Stimulated activated naive CD8-positive, alpha-beta T cell treated with anti-CD3 and anti-CD28 coated beads, Interleukin-15, Interleukin-2, amounts not matched to agents 100 ng/mL and 50 ng/mL, for 24 hours (primary cell): ENCODE data around the gene SLC14A1.

ENCODE experiments used
- H3K27ac Mint-ChIP-seq: one replicate; pipeline ENCODE4 v1.8.0; 2021; ENCODE audit warnings: mild to moderate bottlenecking, mixed read lengths
- H3K27me3 Mint-ChIP-seq: one replicate; pipeline ENCODE4 v1.8.0; 2021; ENCODE audit warnings: mixed read lengths
- H3K36me3 Mint-ChIP-seq: one replicate; pipeline ENCODE4 v1.8.0; 2021; ENCODE audit warnings: low read depth, mixed read lengths
- H3K4me1 Mint-ChIP-seq: one replicate; pipeline ENCODE4 v1.8.0; 2021; ENCODE audit warnings: low read depth, mixed read lengths
- H3K4me3 Mint-ChIP-seq: one replicate; pipeline ENCODE4 v1.8.0; 2021; ENCODE audit warnings: mild to moderate bottlenecking, mixed read lengths
- H3K9me3 Mint-ChIP-seq: one replicate; pipeline ENCODE4 v1.8.0; 2021; ENCODE audit warnings: mixed read lengths

SLC14A1 gene

GRCh38 chr18:45723567-45724355 is at the start of gene SLC14A1:
SLC14A1 (plus strand) TSS chr18:45724181; CDS start chr18:45730321, 6,140 bp downstream.
- Mint-ChIP-seq H3K4me1 (no peaks in the 10 kb centered on the region), H3K27me3 (peaks cover 7% of the 10 kb centered on the region), H3K27ac (no peak within 1 kb of the TSS), H3K36me3 (no peaks in the 10 kb centered on the region), H3K9me3 (no peaks in the 10 kb centered on the region), H3K4me3 (no peak within 1 kb of the TSS)

DNA sequence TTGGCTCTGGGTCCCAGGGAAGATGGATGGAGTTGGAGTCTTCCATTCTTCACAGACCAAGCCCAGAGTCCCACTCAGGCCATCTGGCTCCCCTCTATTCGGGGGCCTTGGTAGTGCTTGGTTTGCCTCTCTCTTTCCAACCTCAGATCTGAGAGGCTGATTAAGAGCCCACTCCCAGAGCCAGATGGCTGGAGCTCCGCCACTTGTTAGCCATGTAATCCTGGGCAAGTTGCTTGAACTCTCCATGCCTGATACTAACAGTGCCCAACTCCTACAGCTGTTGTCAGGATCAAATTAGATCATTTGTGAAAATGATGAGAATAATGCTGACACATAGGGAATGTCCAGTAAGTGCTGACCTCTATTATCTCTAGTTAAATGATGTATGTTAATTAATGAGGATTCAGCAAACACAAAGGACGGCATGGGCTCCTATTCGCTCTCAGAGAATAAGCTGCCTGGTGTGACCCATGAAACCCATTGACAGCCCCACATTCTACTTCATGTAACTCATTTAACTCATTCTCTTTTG is 46.6 kb upstream of the SLC14A1 start:
- Mint-ChIP-seq H3K27ac (no peak overlapping the region), H3K4me3 (no peak overlapping the region), H3K9me3 (no peaks in the 10 kb centered on the region), H3K36me3 (no peaks in the 10 kb centered on the region), H3K27me3 (no peaks in the 10 kb centered on the region), H3K4me1 (peaks cover 8% of the 10 kb centered on the region)

DNA sequence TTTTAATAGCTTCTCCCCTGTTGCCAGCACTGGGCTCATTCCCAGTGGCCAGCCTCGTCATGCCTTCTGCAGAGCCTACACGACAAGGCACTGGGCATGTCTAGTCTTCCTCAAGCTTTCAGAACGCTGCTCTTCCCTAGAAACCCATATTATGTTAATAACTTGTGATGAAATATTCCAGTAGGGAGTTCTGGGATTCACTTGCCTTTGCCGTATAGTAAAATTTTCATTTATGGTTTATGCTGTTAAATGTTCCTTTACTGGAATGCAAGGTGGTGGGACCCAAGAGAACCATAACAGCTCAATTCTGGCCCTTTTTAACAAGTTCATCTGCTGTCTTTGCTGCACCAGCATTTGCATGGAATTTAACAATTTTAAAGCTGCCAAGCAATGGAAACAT is 45.5 kb upstream of the SLC14A1 start:
- Mint-ChIP-seq H3K27ac (no peak overlapping the region), H3K36me3 (no peaks in the 10 kb centered on the region), H3K27me3 (peaks cover 4% of the 10 kb centered on the region)

GRCh38 chr18:45678850-45679249 is 45.1 kb upstream of the SLC14A1 start:
- H3K4me1 Mint-ChIP-seq: peaks cover 8% of the 10 kb centered on the region
- peaks cover 4% of the 10 kb centered on the region for H3K27me3 Mint-ChIP-seq
- H3K9me3 Mint-ChIP-seq: no peaks in the 10 kb centered on the region

More for the DNA sequence above, 45.5 kb upstream of the SLC14A1 start:
- Mint-ChIP-seq H3K4me3 (no peak overlapping the region), H3K4me1 (peaks cover 4% of the 10 kb centered on the region), H3K9me3 (no peaks in the 10 kb centered on the region)

GRCh38 chr18:45680066-45680690 is 43.8 kb upstream of the SLC14A1 start:
- Mint-ChIP-seq H3K4me1 (peaks cover 21% of the 10 kb centered on the region), H3K9me3 (no peaks in the 10 kb centered on the region), H3K36me3 (no peaks in the 10 kb centered on the region), H3K27ac (no peak overlapping the region), H3K27me3 (peaks cover 9% of the 10 kb centered on the region), H3K4me3 (no peak overlapping the region)

More at GRCh38 chr18:45678850-45679249, 45.1 kb upstream of the SLC14A1 start:
- Mint-ChIP-seq H3K4me3 (no peak overlapping the region), H3K27ac (no peak overlapping the region), H3K36me3 (no peaks in the 10 kb centered on the region)

DNA sequence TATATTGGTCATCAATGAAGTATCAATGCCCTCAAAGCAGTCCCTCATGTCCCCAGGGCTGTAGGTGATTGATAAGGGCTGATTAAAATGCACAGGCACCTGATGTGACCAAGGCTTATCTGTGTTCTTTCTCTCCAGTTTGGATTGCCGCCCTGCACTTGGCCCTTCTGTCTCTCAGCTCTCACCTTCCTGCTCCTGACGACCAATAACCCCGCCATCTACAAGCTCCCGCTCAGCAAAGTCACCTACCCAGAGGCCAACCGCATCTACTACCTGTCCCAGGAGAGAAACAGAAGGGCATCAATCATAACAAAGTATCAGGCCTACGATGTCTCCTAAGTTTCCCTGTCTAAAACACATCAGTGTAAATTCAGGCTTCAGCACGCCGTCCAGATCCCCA is 41.8 kb upstream of the SLC14A1 start:
- Mint-ChIP-seq H3K4me3 (no peak overlapping the region), H3K27me3 (peaks cover 9% of the 10 kb centered on the region), H3K36me3 (no peaks in the 10 kb centered on the region), H3K27ac (no peak overlapping the region), H3K4me1 (peaks cover 40% of the 10 kb centered on the region), H3K9me3 (no peaks in the 10 kb centered on the region)

DNA sequence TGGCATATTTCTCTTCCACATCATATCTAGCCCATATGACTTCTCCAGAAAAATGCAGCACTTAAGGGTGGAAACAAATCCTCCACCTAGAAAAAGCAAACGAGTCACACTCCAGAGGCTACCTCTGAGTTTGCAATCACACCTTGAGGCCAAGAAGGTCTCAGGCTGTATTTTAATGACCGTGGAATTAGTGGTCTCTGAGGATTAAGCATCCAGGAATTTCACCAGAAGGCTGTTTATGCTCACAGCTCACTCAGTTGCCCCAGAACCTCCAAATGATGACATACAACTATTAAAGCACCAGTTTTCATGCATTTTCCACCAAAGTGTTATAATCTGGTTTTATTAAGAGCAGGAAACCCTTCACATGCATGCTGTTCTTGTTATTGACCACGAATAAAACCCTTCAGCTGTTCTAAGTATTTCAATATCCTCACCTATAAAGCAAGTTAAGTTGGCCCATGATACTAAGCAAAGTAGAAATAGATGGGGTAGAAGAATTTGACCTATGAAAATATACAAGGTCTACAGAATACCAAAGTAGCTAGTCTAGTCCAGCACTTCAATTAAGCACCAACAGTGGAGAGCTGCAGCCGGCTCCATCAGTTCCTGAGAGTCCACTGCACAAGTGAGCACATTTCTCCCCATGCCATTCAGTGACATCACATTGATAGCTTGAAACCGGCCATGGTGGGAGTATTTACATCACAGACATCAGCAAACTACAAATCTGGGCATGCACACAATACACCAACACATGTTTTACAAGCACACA is 39.5 kb upstream of the SLC14A1 start:
- H3K4me3 Mint-ChIP-seq: no peak overlapping the region
- peaks cover 64% of the 10 kb centered on the region for H3K4me1 Mint-ChIP-seq
- peak overlapping the region; percentile 39 for H3K27ac Mint-ChIP-seq
- no peaks in the 10 kb centered on the region for H3K36me3 Mint-ChIP-seq
- H3K9me3 Mint-ChIP-seq: no peaks in the 10 kb centered on the region
- H3K27me3 Mint-ChIP-seq: peaks cover 9% of the 10 kb centered on the region

GRCh38 chr18:45686891-45687611 is 36.9 kb upstream of the SLC14A1 start:
- peak overlapping the region; percentile 94 for H3K27ac Mint-ChIP-seq
- peaks cover 73% of the 10 kb centered on the region for H3K4me1 Mint-ChIP-seq
- peaks cover 9% of the 10 kb centered on the region for H3K27me3 Mint-ChIP-seq
- peak overlapping the region; percentile 89 for H3K4me3 Mint-ChIP-seq
- no peaks in the 10 kb centered on the region for H3K36me3 Mint-ChIP-seq
- H3K9me3 Mint-ChIP-seq: no peaks in the 10 kb centered on the region

- peaks cover 73% of the 10 kb centered on the region for H3K4me1 Mint-ChIP-seq
- H3K4me3 Mint-ChIP-seq: peak overlapping the region; percentile 89
- H3K36me3 Mint-ChIP-seq: no peaks in the 10 kb centered on the region
- H3K27me3 Mint-ChIP-seq: peaks cover 9% of the 10 kb centered on the region
- no peaks in the 10 kb centered on the region for H3K9me3 Mint-ChIP-seq
- H3K27ac Mint-ChIP-seq: peak overlapping the region; percentile 94
Measured at GRCh38 chr18:45687621-45688020, 36.4 kb upstream of the SLC14A1 start.

GRCh38 chr18:45688113-45688512 is 35.9 kb upstream of the SLC14A1 start:
- Mint-ChIP-seq H3K4me3 (peak overlapping the region; percentile 89), H3K27me3 (peaks cover 8% of the 10 kb centered on the region), H3K9me3 (no peaks in the 10 kb centered on the region), H3K36me3 (no peaks in the 10 kb centered on the region), H3K27ac (peak overlapping the region; percentile 94), H3K4me1 (peaks cover 72% of the 10 kb centered on the region)

GRCh38 chr18:45688833-45689232 is 35.1 kb upstream of the SLC14A1 start:
- Mint-ChIP-seq H3K9me3 (no peaks in the 10 kb centered on the region), H3K27ac (peak overlapping the region; percentile 94), H3K4me1 (peaks cover 65% of the 10 kb centered on the region), H3K4me3 (peak overlapping the region; percentile 89), H3K27me3 (peaks cover 6% of the 10 kb centered on the region), H3K36me3 (no peaks in the 10 kb centered on the region)

- Mint-ChIP-seq H3K27me3 (peaks cover 9% of the 10 kb centered on the region), H3K9me3 (no peaks in the 10 kb centered on the region), H3K4me1 (peaks cover 59% of the 10 kb centered on the region)
Measured at GRCh38 chr18:45689396-45689795, 34.6 kb upstream of the SLC14A1 start.

GRCh38 chr18:45690975-45691815 is 32.8 kb upstream of the SLC14A1 start:
- Mint-ChIP-seq H3K4me1 (peaks cover 43% of the 10 kb centered on the region), H3K27me3 (peaks cover 6% of the 10 kb centered on the region), H3K9me3 (peaks cover 7% of the 10 kb centered on the region), H3K27ac (no peak overlapping the region), H3K4me3 (no peak overlapping the region), H3K36me3 (no peaks in the 10 kb centered on the region)

More at GRCh38 chr18:45689396-45689795, 34.6 kb upstream of the SLC14A1 start:
- no peak overlapping the region for H3K4me3 Mint-ChIP-seq
- H3K27ac Mint-ChIP-seq: peak overlapping the region; percentile 94
- no peaks in the 10 kb centered on the region for H3K36me3 Mint-ChIP-seq
